ENCODE results near the gene DBF4B.
"Not testable (repeated sequence)": the region's sequence is repeated elsewhere in the genome, so short reads cannot be mapped to it uniquely, and the experiment has no call there.

The DBF4B gene

DNA sequence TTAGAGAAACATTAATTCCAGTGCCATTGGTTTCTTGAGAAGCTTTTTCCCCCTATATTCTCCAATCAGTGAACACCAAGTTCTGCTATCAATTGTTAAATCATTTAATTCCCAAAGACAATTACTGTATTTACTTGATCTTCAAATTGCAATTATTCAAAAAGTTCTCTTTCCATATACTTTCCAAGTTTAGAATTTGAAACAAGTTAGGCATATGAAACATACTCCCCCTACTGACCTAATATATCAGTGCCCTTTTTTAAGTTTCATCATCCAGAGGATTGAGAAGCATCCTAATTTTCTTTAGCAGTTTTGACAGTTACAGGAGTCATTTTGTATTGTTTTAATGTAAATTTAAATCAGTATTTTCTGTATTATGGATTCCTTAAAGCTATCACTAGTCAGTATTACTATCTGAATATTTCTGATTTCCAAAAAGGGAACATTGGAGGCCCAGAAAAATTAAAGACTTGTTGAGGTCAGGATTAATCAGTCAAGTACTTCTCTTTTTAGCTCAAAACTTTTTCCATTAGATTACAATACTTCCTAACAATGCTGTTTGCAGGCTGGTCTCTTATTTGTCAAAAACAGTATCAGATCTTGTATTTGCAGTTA is 35.9 kb upstream of the DBF4B start:
- H3K23ac ChIP-seq (ENCODE audit: low read length), result no peak overlapping the region
- no peak overlapping the region for H2AK5ac ChIP-seq (ENCODE audit: low read length)
- H2BK5ac ChIP-seq (ENCODE audit: low read length), result no peak overlapping the region
- H3K27me3 ChIP-seq (ENCODE audit: insufficient read depth, low read length, poor library complexity), result no peaks in the 10 kb centered on the region
- H3K36me3 ChIP-seq (ENCODE audit: control insufficient read depth, insufficient read depth, low read length), result no peaks in the 10 kb centered on the region
- no peak overlapping the region for H3K27ac ChIP-seq (ENCODE audit: low read depth, low read length)
- no peak overlapping the region for H2BK120ac ChIP-seq (ENCODE audit: low read depth, low read length)
- H3K4me2 ChIP-seq (ENCODE audit: low read length), result no peak overlapping the region
- H3K56ac ChIP-seq (ENCODE audit: low read length), result no peak overlapping the region
- no peak overlapping the region for H4K5ac ChIP-seq (ENCODE audit: low read length)
- no peaks in the 10 kb centered on the region for H3K4me1 ChIP-seq (ENCODE audit: control insufficient read depth, low read depth, low read length)
- H3K9ac ChIP-seq (ENCODE audit: low read length), result no peak overlapping the region
- H3K4ac ChIP-seq (ENCODE audit: low read depth, low read length), result no peak overlapping the region
- no peak overlapping the region for H3K18ac ChIP-seq (ENCODE audit: low read length)
- H3K79me1 ChIP-seq (ENCODE audit: low read length), result no peaks in the 10 kb centered on the region
- H3K79me2 ChIP-seq (ENCODE audit: control insufficient read depth, insufficient read depth, low read length), result no peaks in the 10 kb centered on the region
- no peak overlapping the region for H2BK15ac ChIP-seq (replicated peaks; ENCODE audit: low read depth)
- DNase-seq, result peak; percentile 40
- no peak overlapping the region for H3K4me3 ChIP-seq (ENCODE audit: low read length)
- H4K8ac ChIP-seq (ENCODE audit: low read depth, low read length), result no peak overlapping the region

DNA sequence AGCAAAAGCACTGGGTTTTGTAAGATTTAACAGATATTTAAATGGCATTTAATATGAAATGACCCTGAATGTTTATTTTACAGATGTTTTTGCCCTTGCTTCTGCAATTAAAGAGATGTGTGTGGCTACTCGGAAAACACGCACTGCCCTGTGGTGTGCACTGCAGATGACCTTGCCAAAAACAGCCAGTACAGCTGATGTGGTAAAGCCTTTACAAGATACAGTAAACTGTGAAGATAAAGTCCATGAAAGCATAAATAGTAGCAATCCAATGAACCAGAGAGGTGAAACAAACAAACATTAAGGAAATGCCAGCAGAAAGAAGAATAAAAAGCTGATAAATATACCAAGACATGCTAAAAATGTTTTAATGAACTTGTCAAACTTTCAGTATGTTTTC is 34.6 kb upstream of the DBF4B start:
- H3K9ac ChIP-seq (ENCODE audit: low read length), result no peak overlapping the region
- H2BK120ac ChIP-seq (ENCODE audit: low read depth, low read length), result no peak overlapping the region
- no peak overlapping the region for H3K18ac ChIP-seq (ENCODE audit: low read length)
- no peaks in the 10 kb centered on the region for H3K79me2 ChIP-seq (ENCODE audit: control insufficient read depth, insufficient read depth, low read length)
- no peaks in the 10 kb centered on the region for H3K27me3 ChIP-seq (ENCODE audit: insufficient read depth, low read length, poor library complexity)
- H3K79me1 ChIP-seq (ENCODE audit: low read length), result no peaks in the 10 kb centered on the region
- WGBS (ENCODE audit: extremely low coverage, insufficient coverage, low lambda C conversion rate), result no CpG with 5 or more reads among the region's 2 CpGs
- H2BK15ac ChIP-seq (replicated peaks; ENCODE audit: low read depth), result no peak overlapping the region
- DNase-seq, result no peak
- no peaks in the 10 kb centered on the region for H3K4me1 ChIP-seq (ENCODE audit: control insufficient read depth, low read depth, low read length)
- H3K23ac ChIP-seq (ENCODE audit: low read length), result no peak overlapping the region
- H3K4ac ChIP-seq (ENCODE audit: low read depth, low read length), result no peak overlapping the region
- H3K4me2 ChIP-seq (ENCODE audit: low read length), result no peak overlapping the region
- H2BK5ac ChIP-seq (ENCODE audit: low read length), result no peak overlapping the region
- no peak overlapping the region for H4K5ac ChIP-seq (ENCODE audit: low read length)
- H2AK5ac ChIP-seq (ENCODE audit: low read length), result no peak overlapping the region
- H3K56ac ChIP-seq (ENCODE audit: low read length), result no peak overlapping the region
- H4K8ac ChIP-seq (ENCODE audit: low read depth, low read length), result no peak overlapping the region
- no peak overlapping the region for H3K27ac ChIP-seq (ENCODE audit: low read depth, low read length)
- no peak overlapping the region for H3K4me3 ChIP-seq (ENCODE audit: low read length)
- H3K36me3 ChIP-seq (ENCODE audit: control insufficient read depth, insufficient read depth, low read length), result peaks cover 3% of the 10 kb centered on the region

- Histone ChIP-seq H3K79me1 (ENCODE audit: low read length) (no peaks in the 10 kb centered on the region), H2AK5ac (ENCODE audit: low read length) (no peak overlapping the region), H4K5ac (ENCODE audit: low read length) (no peak overlapping the region), H3K23ac (ENCODE audit: low read length) (no peak overlapping the region), H3K56ac (ENCODE audit: low read length) (no peak overlapping the region), H3K79me2 (ENCODE audit: control insufficient read depth, insufficient read depth, low read length) (no peaks in the 10 kb centered on the region), H2BK15ac (replicated peaks; ENCODE audit: low read depth) (no peak overlapping the region), H3K4me2 (ENCODE audit: low read length) (no peak overlapping the region), H3K9ac (ENCODE audit: low read length) (no peak overlapping the region), H3K4me3 (ENCODE audit: low read length) (no peak overlapping the region), H3K18ac (ENCODE audit: low read length) (no peak overlapping the region), H3K4ac (ENCODE audit: low read depth, low read length) (no peak overlapping the region), H3K27me3 (ENCODE audit: insufficient read depth, low read length, poor library complexity) (no peaks in the 10 kb centered on the region), H4K8ac (ENCODE audit: low read depth, low read length) (no peak overlapping the region), H2BK5ac (ENCODE audit: low read length) (no peak overlapping the region), H3K36me3 (ENCODE audit: control insufficient read depth, insufficient read depth, low read length) (peaks cover 7% of the 10 kb centered on the region), H3K4me1 (ENCODE audit: control insufficient read depth, low read depth, low read length) (no peaks in the 10 kb centered on the region), H3K27ac (ENCODE audit: low read depth, low read length) (no peak overlapping the region), H2BK120ac (ENCODE audit: low read depth, low read length) (no peak overlapping the region)
- no peak for DNase-seq
- no CpG with 5 or more reads among the region's 2 CpGs for WGBS (ENCODE audit: extremely low coverage, insufficient coverage, low lambda C conversion rate)
Observed at GRCh38 chr17:44677136-44677535, 31.3 kb upstream of the DBF4B start.

DNA sequence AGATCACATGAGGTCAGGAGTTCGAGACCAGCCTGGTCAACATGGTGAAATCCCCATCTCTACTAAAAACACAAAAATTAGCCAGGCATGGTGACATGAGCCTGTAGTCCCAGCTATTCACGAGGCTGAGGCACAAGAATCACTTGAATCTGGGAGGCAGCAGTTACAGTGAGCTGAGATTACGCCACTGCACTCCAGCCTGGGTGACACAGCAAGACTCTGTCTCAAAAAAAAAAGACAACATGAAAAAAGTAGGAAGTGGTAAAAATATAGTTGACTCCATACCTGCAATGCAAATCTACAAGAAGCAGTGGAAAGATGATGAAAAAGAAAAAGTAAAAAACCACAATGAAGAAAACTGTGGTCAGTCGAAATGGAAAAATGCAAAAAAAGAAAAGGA is 25.2 kb upstream of the DBF4B start:
- not testable (repeated sequence) for H3K4me1 ChIP-seq (ENCODE audit: control insufficient read depth, low read depth, low read length); H2BK5ac ChIP-seq (ENCODE audit: low read length); H3K27ac ChIP-seq (ENCODE audit: low read depth, low read length); H3K4me3 ChIP-seq (ENCODE audit: low read length); H3K4me2 ChIP-seq (ENCODE audit: low read length); H3K9ac ChIP-seq (ENCODE audit: low read length); H2BK15ac ChIP-seq (replicated peaks; ENCODE audit: low read depth); H4K8ac ChIP-seq (ENCODE audit: low read depth, low read length); H3K27me3 ChIP-seq (ENCODE audit: insufficient read depth, low read length, poor library complexity); H3K79me2 ChIP-seq (ENCODE audit: control insufficient read depth, insufficient read depth, low read length); H3K18ac ChIP-seq (ENCODE audit: low read length); H3K56ac ChIP-seq (ENCODE audit: low read length); H2AK5ac ChIP-seq (ENCODE audit: low read length); H2BK120ac ChIP-seq (ENCODE audit: low read depth, low read length); H4K5ac ChIP-seq (ENCODE audit: low read length); H3K36me3 ChIP-seq (ENCODE audit: control insufficient read depth, insufficient read depth, low read length); H3K23ac ChIP-seq (ENCODE audit: low read length); DNase-seq; H3K4ac ChIP-seq (ENCODE audit: low read depth, low read length); H3K79me1 ChIP-seq (ENCODE audit: low read length)
- WGBS (ENCODE audit: extremely low coverage, insufficient coverage, low lambda C conversion rate), result no CpG with 5 or more reads among the region's 4 CpGs

GRCh38 chr17:44687756-44688155 is 20.7 kb upstream of the DBF4B start:
- Histone ChIP-seq H3K23ac (ENCODE audit: low read length) (no peak overlapping the region), H2BK15ac (replicated peaks; ENCODE audit: low read depth) (no peak overlapping the region), H2BK120ac (ENCODE audit: low read depth, low read length) (no peak overlapping the region), H3K4ac (ENCODE audit: low read depth, low read length) (no peak overlapping the region), H3K56ac (ENCODE audit: low read length) (no peak overlapping the region), H3K79me2 (ENCODE audit: control insufficient read depth, insufficient read depth, low read length) (peaks cover 11% of the 10 kb centered on the region), H3K79me1 (ENCODE audit: low read length) (peaks cover 5% of the 10 kb centered on the region), H3K18ac (ENCODE audit: low read length) (no peak overlapping the region), H2AK5ac (ENCODE audit: low read length) (no peak overlapping the region), H4K5ac (ENCODE audit: low read length) (no peak overlapping the region), H3K4me1 (ENCODE audit: control insufficient read depth, low read depth, low read length) (no peaks in the 10 kb centered on the region), H3K4me3 (ENCODE audit: low read length) (no peak overlapping the region), H3K27me3 (ENCODE audit: insufficient read depth, low read length, poor library complexity) (no peaks in the 10 kb centered on the region), H3K4me2 (ENCODE audit: low read length) (no peak overlapping the region), H3K9ac (ENCODE audit: low read length) (no peak overlapping the region), H3K36me3 (ENCODE audit: control insufficient read depth, insufficient read depth, low read length) (no peaks in the 10 kb centered on the region), H2BK5ac (ENCODE audit: low read length) (no peak overlapping the region), H3K27ac (ENCODE audit: low read depth, low read length) (no peak overlapping the region), H4K8ac (ENCODE audit: low read depth, low read length) (no peak overlapping the region)
- WGBS (ENCODE audit: extremely low coverage, insufficient coverage, low lambda C conversion rate), result no CpG with 5 or more reads among the region's 1 CpG
- DNase-seq, result no peak

GRCh38 chr17:44688200-44688599 is 20.3 kb upstream of the DBF4B start:
- Histone ChIP-seq H3K23ac (ENCODE audit: low read length) (no peak overlapping the region), H2BK15ac (replicated peaks; ENCODE audit: low read depth) (no peak overlapping the region), H3K27me3 (ENCODE audit: insufficient read depth, low read length, poor library complexity) (no peaks in the 10 kb centered on the region), H3K4me3 (ENCODE audit: low read length) (no peak overlapping the region), H2AK5ac (ENCODE audit: low read length) (no peak overlapping the region), H3K79me2 (ENCODE audit: control insufficient read depth, insufficient read depth, low read length) (peaks cover 11% of the 10 kb centered on the region), H3K4me2 (ENCODE audit: low read length) (no peak overlapping the region), H3K36me3 (ENCODE audit: control insufficient read depth, insufficient read depth, low read length) (no peaks in the 10 kb centered on the region), H3K56ac (ENCODE audit: low read length) (no peak overlapping the region), H3K4ac (ENCODE audit: low read depth, low read length) (no peak overlapping the region), H2BK120ac (ENCODE audit: low read depth, low read length) (no peak overlapping the region), H2BK5ac (ENCODE audit: low read length) (no peak overlapping the region), H3K27ac (ENCODE audit: low read depth, low read length) (no peak overlapping the region), H4K8ac (ENCODE audit: low read depth, low read length) (no peak overlapping the region), H3K4me1 (ENCODE audit: control insufficient read depth, low read depth, low read length) (no peaks in the 10 kb centered on the region), H4K5ac (ENCODE audit: low read length) (no peak overlapping the region), H3K18ac (ENCODE audit: low read length) (no peak overlapping the region), H3K79me1 (ENCODE audit: low read length) (peaks cover 5% of the 10 kb centered on the region), H3K9ac (ENCODE audit: low read length) (no peak overlapping the region)
- no CpG with 5 or more reads among the region's 2 CpGs for WGBS (ENCODE audit: extremely low coverage, insufficient coverage, low lambda C conversion rate)
- DNase-seq, result no peak

All from mesendoderm (in vitro differentiated cells).